DND-41 (cell line): ENCODE data around the gene PTHLH.

ENCODE experiments used
- CTCF ChIP-seq: IDR thresholded peaks from 2 replicates; pipeline ENCODE4 v1.5.1; 2012; ENCODE audit warnings: borderline replicate concordance, low read length, moderate library complexity, mild to moderate bottlenecking; ENCODE audit not compliant: poor library complexity, severe bottlenecking; ENCODE audit errors: extremely low read depth
- EZH2 ChIP-seq: IDR thresholded peaks from 3 replicates; pipeline ENCODE4 v1.6.1; 2012; ENCODE audit warnings: borderline replicate concordance, low read depth, mild to moderate bottlenecking, moderate library complexity, low read length, inconsistent platforms; ENCODE audit not compliant: severe bottlenecking

- TF ChIP-seq CTCF, result no peak
- no peak for TF ChIP-seq EZH2
Measured at GRCh38 chr12:27940245-27940644, 32.3 kb downstream of the PTHLH start.
